ENCODE results near the gene SPRYD7.

DNA sequence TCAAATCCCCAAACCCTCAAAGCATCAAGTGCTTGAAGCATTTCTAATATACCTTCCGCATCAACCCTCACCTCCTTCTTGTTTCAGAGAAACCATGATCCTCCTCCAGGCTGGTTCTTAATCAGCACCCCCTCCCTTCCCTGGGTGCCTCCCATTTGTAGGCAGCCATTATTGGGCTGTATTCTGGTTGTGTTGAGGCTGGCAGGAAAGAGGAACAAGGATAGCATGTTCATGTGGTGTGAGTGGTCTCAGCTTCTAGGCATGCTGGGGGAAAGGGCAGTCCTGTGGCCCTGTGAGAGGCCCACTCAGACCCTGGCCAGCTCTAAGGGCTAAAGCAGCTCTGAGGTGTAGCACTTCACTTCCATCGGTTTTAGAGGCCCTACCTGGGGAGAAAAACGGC, 41.9 kb upstream of the SPRYD7 start:
- TF ChIP-seq POLR2A (IDR thresholded peaks at IDR 0.05) (no peak), POLR2AphosphoS5 (IDR thresholded peaks at IDR 0.05) (no peak), EP300 (IDR thresholded peaks at IDR 0.05) (no peak)
- TF ChIP-seq, protein P1, sequence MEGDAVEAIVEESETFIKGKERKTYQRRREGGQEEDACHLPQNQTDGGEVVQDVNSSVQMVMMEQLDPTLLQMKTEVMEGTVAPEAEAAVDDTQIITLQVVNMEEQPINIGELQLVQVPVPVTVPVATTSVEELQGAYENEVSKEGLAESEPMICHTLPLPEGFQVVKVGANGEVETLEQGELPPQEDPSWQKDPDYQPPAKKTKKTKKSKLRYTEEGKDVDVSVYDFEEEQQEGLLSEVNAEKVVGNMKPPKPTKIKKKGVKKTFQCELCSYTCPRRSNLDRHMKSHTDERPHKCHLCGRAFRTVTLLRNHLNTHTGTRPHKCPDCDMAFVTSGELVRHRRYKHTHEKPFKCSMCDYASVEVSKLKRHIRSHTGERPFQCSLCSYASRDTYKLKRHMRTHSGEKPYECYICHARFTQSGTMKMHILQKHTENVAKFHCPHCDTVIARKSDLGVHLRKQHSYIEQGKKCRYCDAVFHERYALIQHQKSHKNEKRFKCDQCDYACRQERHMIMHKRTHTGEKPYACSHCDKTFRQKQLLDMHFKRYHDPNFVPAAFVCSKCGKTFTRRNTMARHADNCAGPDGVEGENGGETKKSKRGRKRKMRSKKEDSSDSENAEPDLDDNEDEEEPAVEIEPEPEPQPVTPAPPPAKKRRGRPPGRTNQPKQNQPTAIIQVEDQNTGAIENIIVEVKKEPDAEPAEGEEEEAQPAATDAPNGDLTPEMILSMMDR (IDR thresholded peaks at IDR 0.05): no peak

Data from stomach (tissue), 4 donors.